ENCODE measurements around the gene PET100.

Gene PET100, protein sequence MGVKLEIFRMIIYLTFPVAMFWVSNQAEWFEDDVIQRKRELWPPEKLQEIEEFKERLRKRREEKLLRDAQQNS

DNA sequence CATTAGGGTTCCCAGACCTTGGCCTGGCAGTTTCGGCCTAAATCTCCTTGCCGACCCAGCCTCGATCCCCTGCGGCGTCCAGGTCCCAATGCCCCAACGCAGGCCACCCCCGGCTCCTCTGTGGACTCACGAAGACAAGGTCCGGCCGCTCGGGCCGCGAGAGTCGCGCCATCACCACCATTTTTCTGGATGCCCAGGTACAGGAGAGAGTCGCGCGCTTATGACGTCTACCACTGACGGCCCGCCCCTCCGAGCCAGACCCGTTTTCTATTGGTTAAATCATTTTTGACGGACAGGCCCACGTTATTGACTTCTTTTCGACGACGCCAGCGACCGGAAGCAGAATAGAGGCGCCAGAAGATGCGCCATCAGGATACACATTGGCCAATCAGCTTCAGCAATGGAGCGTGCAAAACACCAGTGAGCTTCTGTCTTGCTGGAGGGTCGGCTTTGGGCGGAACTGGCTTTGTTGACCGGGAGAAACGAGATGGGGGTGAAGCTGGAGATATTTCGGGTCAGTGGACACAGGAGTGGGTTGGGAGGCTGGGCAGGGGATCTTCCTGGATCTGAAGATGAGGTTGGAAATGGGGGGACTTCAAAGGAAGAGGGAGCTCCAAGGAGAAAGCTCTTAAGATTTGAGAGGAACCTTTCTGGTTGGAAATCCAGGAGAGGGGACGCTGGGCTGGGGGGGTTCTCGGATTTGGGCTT, at the start of gene PET100, which contains the start of gene XAB2:
Gene PET100 (plus strand): TSS at position 447 of the 708 bp plus-strand sequence. CDS start 41 bp downstream, at position 488.
Gene XAB2 (minus strand): TSS at position 199 of the 708 bp plus-strand sequence. CDS start 18 bp downstream, at position 181.
- DNase-seq: peak; percentile 99

DNA sequence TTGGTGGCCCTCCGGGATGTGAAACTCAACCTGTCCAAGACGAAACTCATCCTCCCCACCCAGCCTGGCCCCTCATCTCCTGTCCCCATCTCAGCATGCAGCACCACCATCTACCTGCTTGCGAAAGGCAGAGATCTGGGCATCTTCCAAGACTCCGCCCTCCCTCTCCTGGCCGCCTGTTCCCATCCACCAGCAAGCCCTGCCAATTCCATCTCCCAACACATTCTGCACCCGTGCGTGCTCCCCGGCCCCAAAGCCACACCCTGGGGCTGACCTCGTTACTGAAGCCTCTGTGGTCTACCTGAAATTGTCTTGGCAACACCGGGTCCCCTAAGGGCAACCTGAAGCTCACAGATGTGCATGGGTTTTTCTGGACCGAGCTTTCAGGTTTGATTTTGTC, 47.1 kb upstream of the PET100 start:
- no peak for DNase-seq

GRCh38 chr19:7589822-7590221, 39.8 kb upstream of the PET100 start:
- no peak for DNase-seq

GRCh38 chr19:7590256-7590655, 39.3 kb upstream of the PET100 start:
- DNase-seq: no peak

- peak; percentile 13 for DNase-seq
These were observed 34.0 kb upstream of the PET100 start, which contains the start of gene CAMSAP3 for GRCh38 chr19:7595466-7596133. Gene CAMSAP3, plus strand, starts transcription at chr19:7595863. Its CDS starts 140 bp downstream, at chr19:7596003.

GRCh38 chr19:7596211-7596937, 33.2 kb upstream of the PET100 start:
- no peak for DNase-seq

- no peak for DNase-seq
These were observed 31.9 kb upstream of the PET100 start for GRCh38 chr19:7597689-7598088.

DNA sequence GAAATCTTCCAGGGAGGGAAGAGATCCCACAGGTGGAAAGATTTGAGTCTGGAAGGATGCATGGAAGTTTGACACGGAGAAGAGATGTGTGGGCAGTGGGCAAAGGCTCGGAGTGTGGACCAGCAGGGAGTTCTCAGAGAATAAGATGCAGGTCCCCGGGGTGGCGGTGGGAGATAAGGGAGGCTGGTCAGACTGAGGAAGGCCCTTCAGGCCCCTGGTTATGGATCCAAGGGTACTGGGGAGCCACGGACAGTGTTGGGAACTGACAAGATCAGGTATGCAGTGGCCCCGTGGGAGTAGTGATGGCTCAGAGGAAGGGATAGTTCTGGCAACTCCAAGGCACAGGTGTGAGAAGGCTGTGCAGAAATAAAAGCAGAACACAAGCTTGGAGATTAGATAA, 31.4 kb upstream of the PET100 start:
- DNase-seq: no peak

- no peak for DNase-seq
These were observed 28.9 kb upstream of the PET100 start for GRCh38 chr19:7600721-7601120.

DNA sequence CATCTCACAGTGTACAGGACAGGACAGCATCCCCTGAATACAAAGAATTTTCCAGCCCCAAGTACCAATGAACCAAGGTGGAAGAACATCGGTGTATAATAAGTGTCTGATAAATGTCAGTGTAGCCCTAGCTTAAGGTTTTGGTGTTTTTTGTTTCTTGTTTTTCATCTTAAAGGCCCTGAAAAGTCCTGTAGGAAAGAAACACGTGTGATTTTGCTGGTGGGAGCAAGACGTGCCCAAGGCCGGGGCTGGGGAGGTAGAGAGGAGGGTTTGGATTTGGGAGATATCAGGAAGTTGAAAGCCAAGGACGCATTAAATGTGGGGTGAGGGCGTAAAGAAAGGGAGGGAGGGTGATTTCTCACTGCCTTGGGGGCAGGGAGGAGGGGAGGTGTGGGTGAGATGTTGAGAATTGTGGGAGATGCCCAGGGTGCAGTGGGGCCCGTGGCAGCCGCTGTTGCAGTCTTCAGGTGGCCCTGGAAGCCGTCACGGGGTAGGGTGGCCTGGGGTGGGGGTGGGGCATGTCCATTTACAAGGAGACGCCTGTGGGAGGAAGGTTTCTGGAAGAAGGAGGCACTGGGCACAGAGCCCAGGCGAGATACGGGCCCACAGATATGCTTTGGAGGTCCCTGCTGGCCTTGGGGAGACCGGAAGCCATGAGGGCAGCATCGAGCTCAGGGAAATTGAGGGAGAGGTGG, 27.2 kb upstream of the PET100 start:
- DNase-seq: no peak

DNA sequence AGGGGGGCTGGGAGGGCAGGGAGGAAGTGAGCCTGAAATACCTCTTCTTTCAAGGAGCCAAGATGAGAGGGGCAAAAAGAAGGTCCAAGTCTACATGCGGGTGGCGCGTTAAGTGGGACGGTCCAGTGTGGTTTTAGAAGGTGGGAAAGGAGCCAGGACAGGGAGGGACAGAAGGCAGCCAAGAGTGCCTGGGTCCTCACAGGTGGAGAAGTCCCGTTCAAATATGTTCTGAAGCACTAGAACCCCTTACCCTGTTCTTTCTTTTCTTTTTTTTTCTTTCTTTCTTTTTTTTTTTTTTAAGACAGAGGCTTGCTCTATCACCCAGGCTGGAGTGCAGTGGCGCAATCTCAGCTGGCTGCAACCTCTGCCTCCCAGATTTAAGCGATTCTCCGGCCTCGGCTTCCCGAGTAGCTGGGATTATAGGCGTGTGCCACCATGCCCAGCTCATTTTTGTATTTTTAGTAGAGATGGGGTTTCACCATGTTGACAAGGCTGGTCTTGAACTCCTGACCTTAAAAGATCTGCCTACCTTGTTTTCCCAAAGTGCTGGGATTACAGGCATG, 26.6 kb upstream of the PET100 start:
- DNase-seq: no peak

DNA sequence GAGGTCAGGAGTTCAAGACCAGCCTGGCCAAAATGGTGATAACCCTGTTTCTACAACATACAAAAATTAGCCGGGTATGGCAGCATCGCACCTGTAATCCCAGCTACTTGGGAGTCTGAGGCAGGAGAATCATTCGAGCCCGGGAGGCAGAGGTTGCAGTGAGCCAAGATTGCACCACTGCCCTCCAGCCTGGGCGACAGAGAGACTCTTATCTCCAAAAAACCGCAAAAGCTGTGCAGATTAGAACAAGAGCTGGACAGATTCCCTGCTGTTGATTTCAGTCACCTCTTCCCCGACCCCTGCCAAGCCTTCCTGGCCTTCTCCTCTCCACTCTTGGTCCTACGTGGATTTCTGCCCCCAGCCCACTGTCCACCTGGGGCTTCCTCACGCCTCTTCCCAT, 25.7 kb upstream of the PET100 start:
- DNase-seq: no peak

GRCh38 chr19:7605490-7606222, 23.9 kb upstream of the PET100 start:
- DNase-seq: peak; percentile 5

DNA sequence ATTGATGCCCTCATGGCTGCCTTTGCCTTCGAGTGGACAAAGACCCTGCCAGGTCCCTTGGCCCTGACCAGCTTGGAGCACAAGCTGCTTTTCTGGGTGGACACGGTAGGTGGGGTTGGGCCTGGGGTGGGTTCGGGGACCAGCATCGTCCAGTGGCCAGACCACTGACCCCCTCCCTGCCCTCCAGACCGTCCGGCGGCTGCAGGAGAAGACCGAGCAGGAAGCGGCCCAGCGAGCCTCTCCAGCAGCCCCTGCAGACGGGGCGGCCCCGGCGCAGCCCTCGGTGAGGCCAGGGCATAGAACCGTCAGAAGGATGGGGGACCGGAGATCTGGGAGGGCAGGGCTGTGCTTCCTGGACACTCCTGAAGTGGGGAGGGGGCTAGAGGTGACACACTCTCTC, 23.3 kb upstream of the PET100 start:
- DNase-seq: no peak

DNA sequence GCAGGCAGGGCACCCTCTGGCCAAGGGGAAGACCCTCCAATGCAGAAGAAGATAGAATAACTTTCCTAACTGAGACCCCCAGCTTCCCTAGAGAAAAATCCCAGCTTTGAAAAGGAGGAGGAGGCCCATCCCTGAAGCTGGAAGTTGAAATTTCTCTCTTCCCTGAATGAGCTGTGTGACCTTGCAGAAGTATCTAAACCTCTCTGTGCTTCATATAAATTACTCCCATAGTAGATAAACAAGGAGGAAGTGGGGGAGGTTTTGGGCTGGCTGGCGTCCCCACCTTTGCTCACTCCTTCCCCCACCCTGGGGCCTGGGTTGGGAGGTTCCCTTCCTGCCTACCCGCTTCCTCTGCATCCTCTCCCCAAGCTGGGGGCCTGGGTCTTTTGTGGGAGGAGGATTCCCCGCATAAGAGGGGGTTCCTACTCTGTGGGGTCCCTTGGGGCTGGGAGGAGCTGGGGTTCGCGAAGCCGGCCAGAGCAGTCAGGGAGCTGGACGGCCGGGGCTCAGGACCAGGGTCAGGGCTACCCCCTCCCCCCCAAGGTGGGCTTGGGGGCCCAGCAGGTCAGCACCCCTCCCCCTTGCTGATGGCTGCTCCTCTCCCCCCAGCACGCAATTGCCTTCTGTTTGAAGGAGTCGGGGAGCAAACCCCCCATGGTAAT, 22.2 kb upstream of the PET100 start:
- DNase-seq: no peak

DNA sequence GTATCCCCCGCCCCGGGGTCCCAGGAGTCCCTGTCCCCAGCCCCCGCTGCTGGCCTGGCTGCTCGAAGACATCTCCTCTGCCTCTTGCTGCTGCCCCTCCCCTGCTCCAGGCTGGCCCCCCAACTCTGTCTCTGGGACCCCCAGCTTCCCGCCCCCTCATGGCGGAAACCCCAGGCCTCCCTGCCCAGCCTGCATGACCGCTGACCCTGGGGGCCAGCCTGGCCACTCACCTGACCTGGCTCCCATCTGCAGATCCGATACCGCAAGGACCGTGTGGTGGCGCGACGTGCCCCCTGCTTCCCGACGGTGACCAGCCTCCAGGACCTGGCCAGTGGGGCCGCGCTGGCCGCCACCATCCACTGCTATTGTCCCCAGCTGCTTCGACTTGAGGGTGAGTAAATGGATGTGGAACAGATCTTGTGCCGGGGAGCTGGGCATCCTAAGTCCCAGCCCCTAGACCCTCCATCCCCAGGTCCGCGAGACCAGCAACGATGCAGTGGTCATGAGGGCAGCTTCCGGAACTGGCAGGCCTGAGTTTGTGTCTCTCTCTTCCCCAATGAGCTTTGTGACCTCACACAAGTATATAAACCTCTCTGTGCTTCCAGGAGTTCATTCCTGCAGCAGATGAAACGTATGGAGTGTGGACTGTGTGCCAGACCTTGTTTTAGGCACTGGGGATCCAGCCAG, 21.6 kb upstream of the PET100 start:
- DNase-seq: no peak

GRCh38 chr19:7610491-7611240, 18.9 kb upstream of the PET100 start:
- DNase-seq: no peak

GRCh38 chr19:7611541-7612279, 17.9 kb upstream of the PET100 start:
- DNase-seq: no peak

Measured in fibroblast of skin of right quadriceps (primary cell).